HG02678 (cell line): ENCODE results near the gene FHAD1.
"Not testable (repeated sequence)": the region's sequence is repeated elsewhere in the genome, so short reads cannot be mapped to it uniquely, and the experiment has no call there.

Source experiments
- ATAC-seq: cut with Tn5 transposase; IDR thresholded peaks from one replicate; pipeline ENCODE4 v1.9.1; 2021; ENCODE audit warnings: mild to moderate bottlenecking, moderate library complexity; ENCODE audit not compliant: unreplicated experiment

Gene FHAD1

DNA sequence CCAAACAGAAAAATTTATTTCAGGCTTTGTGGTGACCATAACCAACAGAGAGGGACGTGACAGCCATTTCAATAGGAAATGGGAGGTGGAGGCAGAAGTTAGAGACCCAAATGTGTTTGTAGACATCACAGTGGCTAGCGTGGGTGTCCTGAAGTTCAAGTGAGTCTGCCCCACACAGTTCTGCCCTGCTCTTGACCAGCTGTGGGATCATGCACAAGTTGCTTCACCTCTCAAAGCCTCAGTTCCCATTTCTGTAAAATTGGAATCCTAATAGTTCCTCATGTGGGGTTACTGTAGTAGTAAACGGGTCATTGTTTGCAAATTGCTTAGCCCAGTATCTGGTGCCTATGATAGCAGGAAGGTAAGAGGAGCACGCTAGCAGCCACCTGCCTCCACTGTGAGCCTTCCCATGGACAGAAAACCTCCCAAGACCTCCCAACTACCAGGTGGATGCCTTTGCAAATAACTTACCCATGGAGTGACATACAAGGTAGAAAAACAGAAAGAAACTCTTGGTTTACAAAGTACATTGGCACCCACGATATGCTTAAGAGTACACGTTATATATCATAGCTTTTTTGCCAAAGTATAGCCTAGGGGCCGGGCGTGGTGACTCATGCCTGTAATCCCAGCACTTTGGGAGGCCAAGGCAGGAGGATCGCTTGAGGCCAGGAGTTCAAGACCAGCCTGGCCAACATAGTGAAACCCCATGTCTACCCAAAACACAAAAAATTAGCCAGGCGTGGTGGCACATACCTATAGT is 29.1 kb downstream of the FHAD1 start:
- no peak for ATAC-seq

DNA sequence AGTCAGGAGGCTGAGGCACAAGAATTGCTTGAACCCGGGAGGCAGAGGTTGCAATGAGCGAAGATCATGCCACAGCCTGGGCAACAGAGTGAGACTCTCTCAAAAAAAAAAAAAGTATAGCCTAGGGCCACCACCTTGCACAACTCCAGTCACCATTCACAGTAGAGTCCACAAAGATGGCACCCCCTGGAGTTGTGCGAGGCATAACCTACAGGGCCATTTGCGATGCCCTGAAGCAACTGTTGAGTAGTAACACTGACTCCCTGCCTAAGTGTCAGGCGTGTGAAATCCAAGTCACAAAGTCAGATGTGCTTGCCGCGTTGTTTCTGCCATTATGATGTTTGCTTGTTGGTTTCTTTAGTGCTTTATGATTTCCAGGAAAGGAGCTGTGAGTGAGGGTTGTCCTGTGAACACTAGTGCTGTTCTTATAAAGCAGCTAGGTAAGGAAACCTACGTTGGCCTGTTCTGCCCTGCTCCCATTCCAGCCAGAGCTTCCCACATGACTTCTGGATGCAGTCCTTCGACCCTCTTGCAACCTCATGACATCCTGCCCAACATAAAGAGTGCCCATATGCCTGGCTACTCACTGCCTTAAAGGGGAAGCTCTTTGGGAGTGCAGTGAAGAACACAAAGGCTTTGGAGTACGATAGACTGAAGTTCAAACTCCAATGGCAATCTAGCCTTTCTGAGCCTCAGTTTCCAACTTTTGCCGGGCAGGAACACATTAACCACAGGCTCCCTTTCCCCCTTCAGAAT is 29.8 kb downstream of the FHAD1 start:
- ATAC-seq: no peak

DNA sequence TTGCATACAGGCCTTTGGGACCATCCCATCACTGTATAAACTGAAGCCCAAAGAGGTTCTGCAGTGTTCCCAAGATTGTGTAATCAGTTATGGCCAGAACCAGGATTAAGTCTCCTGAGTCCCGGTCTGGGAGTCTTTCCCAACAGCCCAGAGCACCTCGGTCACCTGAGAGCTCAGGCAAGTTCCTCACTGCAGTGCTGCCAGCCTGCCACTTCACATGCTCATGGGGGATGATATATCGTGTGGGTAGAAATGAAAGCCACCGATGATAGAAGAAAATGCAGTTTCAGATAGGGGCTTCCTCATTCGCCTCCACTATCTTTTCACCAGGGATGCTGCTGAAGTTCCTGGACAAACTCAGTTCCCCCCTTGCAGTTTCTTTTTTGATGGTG is 30.4 kb downstream of the FHAD1 start:
- ATAC-seq: no peak

DNA sequence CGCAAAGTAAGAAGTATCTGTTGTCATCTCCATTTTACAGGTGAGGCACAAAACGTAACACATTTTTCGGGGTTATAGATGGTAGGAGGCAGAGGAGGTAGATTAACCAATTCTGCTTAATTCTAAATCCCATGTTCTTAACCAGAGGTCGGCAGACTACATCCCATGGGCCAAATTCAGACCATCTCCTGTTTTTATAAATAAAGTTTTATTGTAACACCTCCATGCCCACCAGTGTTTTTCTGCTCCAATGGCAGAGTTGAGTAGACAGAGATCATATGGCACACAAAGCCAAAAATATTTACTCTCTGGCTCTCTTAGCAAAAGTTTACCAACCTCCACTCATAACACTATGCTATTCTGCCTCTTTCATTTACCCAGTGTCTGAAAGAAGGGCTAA is 30.9 kb downstream of the FHAD1 start:
- ATAC-seq: no peak

DNA sequence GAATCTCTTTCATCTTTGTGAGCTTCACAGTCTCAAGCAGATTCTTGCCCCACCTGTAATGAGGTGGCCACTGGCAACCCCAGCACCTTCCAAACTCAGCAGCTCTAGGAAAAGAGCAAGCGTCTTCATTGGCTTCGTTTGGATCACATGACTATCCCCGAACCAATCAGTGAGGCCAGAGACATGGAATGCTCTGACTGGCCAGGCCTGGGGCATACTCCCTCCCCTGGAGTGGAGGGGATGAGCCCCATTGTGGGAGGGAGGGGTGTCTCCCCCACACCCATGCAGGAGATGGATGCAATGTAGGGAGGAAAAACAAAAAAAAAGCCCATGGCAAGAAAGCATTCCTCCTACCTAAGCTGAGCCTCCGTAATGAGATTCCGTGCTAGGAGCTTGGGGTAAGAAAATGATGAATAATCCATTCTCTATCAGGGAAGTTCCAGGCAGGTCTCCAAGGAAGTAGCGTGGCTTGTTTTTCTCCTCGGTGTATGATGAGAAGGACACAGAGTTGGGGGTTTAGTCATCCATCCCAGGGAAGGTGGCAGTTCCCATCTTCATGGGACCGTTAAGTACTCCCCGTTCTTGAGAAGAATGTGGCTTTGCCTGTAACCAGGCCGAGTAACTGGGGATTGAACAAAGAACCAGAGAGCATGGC is 32.7 kb downstream of the FHAD1 start:
- ATAC-seq: no peak

DNA sequence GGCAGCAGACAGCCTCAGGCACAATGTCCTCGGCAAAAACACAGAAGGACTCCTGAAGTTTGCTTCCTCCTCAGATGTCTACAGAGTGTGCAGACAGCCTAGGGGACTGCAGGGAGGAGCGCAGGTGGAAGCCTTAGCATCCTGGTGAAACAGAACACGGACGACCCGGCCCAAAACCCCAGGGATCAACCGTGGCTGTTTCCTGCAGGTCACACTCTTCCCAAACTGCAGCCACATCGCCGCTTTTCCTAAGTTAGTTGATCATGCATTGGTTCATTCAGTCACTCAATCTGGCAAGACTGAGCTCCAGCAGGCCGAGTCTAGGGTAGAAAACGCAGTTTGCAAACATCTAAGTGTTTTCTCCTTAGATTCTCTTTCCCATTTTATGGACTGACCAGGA is 33.4 kb downstream of the FHAD1 start:
- no peak for ATAC-seq

DNA sequence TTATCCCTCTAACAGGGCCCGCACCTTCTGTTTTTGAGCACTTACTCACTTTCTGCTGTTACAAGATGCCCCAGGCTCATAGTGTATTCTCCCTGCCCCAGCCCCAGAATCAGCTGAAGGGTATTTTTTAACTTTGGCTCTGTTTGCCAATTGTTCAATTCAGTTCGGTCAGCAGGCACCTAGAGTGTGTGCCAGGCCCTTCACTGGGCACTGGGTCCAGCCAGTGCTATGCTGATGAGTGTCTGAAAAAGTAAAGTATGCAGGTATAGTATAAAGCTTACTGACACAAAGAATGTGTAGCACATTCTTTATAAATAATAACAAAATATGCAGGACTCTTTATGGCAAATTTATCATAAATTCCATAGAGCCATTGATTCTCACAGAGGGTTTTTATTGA is 35.0 kb downstream of the FHAD1 start:
- ATAC-seq: no peak

DNA sequence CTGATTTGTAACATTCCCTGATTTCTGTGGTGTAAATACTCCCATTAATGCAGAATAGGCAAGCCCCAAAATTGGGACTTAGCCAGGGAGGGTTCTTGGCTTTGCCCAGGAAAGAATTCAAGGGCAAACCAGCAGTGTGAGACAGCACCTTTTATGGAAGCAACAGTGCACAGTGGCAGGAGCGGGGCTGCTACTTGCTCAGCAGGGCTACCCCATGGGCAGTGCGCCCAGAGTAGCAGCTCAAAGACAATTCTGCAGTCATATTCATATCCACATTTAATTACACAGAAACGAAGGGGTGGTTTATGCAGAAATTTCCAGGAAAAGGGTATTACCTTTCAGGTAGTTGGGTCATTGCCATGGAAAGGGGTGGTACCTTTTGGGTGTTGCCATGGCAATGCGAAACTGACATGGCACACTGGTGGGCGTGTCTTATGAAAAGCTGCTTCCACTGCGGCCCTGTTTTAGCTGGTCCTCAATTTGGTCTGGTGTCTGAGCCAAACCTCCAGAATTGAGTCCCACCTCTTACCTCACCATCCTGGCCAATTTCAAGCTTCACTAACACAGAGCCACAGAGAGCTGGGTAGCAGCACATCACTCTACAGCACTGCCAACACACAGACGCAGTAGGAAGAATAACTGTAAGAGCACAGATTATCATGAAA is 35.9 kb downstream of the FHAD1 start:
- ATAC-seq: no peak

DNA sequence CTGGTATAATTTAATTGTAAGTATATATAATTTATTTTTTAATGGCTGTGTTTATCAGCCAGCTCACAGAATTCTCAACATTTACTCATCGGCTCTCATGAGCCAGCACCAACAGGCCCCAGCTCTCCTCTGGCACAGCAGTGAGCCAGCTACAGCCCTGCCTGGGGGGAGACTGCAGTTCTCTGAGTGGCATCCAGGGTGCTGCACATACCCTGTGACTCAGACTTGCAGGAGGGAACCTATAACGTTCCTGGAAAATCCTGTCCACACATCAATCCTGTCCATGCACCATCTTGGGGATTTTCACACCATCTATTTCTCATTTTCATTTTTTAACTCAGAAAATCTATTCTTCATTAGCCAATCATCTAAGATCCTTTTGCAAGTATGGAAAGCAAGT is 36.5 kb downstream of the FHAD1 start:
- no peak for ATAC-seq

DNA sequence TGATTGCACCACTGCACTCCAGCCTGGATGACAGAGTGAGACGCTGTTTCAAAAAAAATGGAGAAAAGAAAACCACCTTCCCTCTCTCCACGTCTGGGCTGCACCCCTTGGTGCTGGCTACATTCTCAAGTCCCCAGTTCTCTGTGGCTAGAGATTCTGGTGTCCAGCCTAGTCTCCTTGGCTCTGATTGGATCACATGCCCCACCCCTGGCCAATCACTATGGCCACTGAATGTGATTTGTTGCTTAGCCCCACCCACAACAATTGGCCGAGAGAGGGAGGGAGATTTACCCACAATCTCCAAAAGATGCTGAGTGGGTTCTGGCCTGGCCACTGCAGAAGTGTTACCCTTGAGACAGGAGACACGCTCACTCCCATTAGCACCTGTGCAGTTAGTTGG is 39.4 kb downstream of the FHAD1 start:
- ATAC-seq: no peak

DNA sequence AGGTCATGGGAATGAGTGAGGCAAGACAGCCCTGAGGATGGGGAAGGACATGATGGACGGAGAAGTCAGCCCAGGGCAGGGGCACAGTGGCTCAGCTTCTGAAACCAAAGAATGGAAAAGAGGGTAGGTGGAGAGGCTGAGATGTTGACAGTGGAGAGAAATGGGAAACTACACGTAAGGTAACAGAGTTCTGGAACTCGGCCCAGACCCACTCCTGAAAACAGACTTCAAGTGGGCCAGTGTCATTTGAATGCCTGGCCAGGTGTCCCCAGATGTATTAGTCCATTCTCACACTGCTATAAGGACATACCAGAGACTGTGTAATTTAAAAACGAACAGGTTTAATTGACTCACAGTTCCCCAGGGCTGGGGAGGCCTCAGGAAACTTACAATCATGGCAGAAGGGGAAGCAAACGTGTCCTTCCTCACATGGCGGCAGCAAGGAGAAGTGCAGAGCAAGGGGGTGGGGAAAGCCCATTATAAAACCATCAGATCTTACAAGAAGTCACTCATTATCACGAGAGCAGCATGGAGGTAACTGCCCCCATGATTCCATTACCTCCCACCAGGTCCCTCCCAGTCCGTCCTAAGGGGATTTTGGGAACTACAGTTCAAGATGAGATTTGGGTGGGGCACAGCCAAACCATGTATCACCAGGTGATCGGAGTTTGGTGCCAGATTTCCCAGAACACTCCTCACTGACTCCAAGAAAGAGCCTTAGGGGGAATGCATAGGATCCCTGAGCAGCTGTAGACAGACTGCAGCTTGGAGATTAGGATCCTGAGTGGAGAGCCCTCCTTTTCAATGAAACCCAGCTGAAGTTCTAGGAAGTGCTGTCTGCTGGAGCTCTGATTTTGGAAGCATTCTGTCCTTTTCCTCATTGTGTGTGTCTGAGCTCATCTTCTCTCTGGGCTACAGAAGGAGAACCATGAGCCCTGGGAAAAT is 40.3 kb downstream of the FHAD1 start:
- ATAC-seq: no peak

DNA sequence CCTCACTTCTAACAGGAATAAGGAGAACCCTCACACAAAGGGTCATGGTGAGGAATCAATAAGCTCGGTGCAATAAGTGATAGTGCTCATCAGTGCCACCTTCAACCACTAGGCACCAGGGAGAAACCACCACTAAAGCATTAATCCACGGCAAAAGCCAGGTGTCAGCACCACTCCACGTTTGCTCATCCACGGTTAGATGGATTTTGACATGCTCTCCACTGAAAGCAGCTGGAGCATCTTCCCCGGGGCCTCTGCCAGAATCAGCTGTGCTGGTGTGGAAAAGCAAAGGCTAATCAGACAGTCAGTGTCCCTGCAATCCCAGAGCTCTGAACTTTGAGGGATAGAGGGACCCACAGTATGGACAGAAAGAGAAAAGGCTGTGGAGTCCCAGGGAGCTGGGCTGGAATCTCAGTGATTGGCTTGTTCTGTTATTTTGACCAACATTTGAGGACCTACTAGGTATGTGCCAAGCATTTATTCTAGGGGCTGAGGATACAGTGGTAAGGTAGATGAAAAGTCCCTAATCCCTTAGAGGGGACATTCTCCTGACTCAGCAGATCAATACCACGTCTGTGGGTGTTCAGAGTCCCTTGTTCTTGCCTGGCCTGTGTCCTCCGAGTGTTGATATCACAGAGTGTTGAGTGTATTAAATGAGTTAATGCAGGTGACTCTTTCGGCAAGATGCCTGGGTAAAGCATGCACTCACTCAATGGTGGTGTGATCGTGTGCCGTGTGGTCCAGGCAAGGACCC is 41.3 kb downstream of the FHAD1 start:
- no peak for ATAC-seq

DNA sequence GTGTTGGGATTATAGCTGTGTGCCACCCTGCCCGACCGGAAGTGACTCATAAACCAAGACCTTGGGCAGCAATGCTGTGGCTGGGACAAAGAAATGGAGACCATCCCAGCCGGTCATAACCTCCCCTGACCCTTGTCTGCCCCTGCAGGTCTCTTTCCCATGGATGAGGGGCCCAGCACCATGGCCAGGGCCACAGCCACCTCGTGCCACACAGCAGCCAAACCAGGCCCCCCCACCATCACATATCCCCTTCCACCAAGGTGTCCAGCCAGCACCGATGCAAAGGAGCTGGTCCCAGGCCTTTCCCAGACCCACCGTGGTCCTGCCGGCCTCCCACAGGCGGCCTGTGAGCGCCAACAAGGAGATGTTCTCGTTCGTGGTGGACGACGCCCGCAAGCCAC is 42.2 kb downstream of the FHAD1 start:
- no peak for ATAC-seq

DNA sequence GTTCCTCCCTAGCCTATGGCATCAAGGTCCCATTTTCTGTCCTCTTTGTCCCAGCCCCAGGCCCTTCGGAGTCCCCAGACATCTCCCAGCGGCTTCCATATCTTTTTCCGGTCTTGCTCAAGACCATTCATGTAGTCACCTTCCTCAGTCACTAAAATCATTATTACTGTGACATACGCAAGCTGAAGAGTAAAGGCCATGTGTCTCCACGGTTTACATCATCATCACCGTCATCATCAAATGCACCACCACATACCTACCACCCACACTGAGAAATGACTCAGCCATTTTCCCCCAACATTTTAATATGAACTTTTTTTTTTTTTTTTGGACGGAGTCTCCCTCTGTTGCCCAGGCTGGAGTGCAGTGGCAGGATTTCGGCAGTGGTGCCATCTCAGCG is 43.4 kb downstream of the FHAD1 start:
- ATAC-seq: no peak

DNA sequence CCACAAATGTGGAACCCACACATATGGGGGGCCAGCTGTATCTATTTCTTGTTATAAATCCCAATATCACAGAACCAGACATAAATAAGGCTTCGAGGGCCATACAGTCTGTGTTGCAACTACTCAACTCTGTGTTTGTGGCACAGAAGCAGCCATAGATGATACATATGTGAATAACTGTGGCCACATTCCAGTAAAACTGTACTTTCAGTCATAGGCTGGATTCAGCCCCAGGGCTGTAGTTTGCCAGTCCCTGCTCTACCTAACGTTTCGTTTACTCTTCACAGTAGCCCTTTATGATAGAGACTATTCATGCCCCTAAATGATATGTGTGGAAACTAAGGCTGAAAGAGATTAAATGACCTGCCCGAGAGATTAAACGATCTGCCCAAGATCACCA is 48.7 kb downstream of the FHAD1 start:
- no peak for ATAC-seq

DNA sequence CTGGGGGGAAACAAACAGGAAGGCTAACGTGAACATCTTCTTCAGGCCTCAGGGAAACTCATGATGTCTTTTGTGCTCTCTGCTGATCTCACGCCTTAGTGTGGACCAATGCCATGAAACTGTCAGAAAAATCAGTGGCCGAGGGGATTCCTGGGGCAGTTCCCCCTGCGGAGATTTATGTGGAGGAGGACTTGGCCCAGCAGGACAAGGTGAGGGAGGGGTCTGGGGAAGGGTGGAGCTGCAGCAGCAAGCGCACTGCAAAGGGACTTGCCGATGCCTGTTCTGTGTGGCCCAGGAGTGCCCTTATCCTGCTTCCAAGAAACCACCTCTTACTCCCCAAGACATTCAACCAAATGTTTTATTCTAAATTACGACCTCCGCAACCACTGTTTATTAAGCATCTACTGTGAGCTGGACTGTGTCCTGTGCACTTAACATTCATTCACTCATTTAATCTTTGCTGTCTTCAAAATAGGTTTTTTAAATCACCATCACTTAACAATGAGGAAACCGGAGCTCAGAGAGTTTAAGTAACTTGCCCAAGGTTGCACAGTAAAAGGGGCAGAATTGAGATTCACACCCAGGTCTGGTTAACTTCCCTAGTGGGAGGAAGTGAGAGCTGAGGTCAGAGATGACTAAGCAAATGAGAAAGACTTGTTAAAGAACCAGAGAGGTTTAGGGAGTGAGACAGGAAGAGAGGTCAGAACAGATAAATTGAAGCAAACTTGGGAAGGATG is 49.7 kb downstream of the FHAD1 start:
- no peak for ATAC-seq

DNA sequence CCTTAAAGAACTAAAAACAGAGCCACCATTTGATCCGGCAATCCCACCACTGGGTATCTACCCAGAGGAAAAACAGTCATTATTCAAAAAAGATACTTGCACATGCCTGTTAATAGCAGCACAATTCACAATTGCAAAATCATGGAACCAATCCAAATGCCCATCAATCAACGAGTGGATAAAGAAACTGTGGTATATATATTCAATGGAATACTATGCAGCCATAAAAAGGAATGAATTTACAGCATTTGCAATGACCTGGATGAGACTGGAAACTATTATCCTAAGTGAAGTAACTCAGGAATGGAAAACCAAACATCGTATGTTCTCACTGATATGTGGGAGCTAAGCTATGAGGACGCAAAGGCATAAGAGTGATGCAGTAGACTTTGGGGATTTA is 51.0 kb downstream of the FHAD1 start:
- ATAC-seq: not testable (repeated sequence)

DNA sequence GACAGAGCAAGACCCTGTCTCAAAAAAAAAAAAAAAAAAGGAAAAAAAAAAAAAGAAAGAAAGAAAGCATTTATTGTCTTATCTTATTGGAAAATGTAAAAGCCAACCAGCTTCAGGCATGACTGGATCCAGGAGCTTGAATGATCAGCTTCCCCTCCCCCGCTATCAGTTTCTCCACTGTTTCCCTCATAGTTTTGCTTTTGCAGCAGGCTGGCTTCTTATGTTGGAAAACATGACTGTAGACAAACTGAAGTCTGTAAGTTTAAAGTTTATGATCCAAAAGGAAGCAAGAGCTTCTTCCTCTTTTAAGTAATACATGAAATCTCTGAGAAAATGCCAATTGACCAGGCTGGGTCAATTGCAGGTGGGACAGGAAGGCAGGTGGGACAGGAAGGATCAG is 52.2 kb downstream of the FHAD1 start:
- ATAC-seq: no peak

DNA sequence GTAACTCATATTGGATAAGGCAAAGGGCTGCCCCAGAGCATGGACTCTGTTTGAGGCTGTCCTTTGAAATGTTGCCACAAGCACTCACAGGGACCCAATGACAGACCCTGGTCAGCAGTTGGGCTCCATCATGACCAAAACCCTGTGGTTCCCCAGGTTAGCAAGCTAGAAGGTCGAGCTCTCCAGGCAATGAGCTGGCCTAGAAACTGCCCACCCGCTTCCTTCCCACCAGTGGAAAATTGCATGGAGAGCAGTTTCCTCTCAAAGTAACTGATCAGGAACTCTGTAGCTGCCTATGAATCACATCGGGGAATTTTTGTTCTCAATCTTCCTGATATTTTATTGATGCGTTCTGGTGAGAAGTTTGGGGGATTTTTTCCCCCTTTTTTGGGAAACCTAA is 52.8 kb downstream of the FHAD1 start:
- no peak for ATAC-seq
